NCI-H2081 treated with DMSO at 0.1 percent for 48 hours (cell line): ENCODE data around the gene CAPN9.
"Not testable (repeated sequence)": the region's sequence is repeated elsewhere in the genome, so short reads cannot be mapped to it uniquely, and the experiment has no call there.

Experiments
- DNase-seq: peaks from one replicate; lab custom pipeline; 2025; lab: John Stamatoyannopoulos, UW

The CAPN9 gene

DNA sequence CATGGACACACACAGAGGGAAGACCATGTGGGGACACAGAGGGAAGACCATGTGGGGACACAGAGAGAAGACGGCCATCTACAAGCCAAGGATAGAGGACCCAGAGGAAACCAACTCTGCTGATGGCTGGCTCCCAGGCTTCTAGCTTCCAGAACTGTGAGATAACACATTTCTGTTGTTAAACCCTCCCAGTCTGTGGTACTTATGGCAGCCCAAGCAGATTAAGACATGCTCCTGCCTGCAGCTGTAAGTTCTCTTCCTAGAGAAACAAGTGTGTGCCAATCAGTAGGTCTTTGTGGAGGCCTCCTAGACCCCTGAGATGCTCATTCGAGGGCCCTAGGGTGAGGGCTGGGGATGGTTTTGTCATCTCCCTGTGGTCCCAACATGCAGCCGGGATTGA lies 35.9 kb upstream of the CAPN9 start:
- DNase-seq: no peak

- DNase-seq: no peak
These were observed 34.7 kb upstream of the CAPN9 start for GRCh38 chr1:230712470-230712942.

GRCh38 chr1:230713138-230713537 lies 34.0 kb upstream of the CAPN9 start:
- no peak for DNase-seq

GRCh38 chr1:230713547-230713914 lies 33.7 kb upstream of the CAPN9 start:
- no peak for DNase-seq

GRCh38 chr1:230713915-230714764 lies 33.0 kb upstream of the CAPN9 start, which contains the start of gene AGT:
TSS of gene AGT (minus strand) at chr1:230714122. CDS start at chr1:230710823, 3,299 bp downstream.
- no peak for DNase-seq

DNA sequence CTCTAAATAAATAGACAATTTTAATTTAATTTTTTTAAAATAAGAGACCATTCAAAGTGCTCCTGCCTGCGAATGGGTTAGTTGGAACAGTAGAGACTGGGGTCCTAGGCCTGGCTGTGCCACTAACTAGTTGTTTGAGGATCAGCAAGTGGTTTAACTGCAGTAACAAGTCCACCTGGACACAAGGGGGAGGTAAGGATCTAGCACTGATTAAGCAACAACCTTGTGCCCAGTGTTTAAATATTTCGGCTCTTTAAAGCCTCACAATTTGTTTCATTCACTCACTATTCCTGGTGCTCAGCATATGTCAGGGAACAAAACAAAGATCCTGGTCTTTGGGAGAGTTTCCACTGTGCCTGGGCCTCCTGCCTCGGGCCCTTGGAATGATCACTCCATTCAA lies 31.7 kb upstream of the CAPN9 start:
- DNase-seq: no peak

DNA sequence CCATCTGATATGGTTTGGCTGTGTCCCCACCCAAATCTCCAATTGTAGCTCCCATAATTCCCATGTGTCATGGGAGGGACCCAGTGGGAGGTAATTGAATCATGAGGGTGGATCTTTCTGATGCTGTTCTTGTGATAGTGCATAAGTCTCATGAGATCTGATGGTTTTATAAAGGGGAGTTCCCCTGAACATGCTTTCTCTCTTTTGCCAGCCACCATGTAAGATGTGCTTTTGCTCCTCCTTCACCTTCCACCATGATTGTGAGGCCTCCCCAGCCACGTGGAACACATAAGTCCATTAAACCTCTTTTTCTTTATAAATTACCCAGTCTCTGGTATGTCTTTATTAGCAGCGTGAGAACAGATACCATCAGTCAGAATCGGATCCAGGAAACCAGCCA lies 30.7 kb upstream of the CAPN9 start:
- DNase-seq: not testable (repeated sequence)

DNA sequence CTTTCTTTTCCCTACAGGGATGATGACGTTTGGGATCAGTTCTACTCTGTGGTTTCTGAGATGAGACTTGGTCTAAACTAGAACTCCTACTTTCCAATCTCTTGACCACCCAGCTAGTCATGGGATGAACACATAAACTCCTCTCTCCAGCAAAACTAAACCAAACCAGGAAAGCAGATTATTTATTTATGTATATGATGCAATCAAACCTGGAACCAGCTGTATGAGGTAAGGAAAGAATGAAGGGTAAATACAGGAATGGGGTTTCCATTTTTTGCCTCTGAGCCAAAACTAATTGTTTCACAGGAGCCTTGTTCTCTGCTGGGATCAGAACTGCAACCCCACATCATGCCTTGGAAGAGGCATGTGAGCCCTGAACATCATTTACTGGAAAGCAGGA lies 29.9 kb upstream of the CAPN9 start:
- DNase-seq: no peak

DNA sequence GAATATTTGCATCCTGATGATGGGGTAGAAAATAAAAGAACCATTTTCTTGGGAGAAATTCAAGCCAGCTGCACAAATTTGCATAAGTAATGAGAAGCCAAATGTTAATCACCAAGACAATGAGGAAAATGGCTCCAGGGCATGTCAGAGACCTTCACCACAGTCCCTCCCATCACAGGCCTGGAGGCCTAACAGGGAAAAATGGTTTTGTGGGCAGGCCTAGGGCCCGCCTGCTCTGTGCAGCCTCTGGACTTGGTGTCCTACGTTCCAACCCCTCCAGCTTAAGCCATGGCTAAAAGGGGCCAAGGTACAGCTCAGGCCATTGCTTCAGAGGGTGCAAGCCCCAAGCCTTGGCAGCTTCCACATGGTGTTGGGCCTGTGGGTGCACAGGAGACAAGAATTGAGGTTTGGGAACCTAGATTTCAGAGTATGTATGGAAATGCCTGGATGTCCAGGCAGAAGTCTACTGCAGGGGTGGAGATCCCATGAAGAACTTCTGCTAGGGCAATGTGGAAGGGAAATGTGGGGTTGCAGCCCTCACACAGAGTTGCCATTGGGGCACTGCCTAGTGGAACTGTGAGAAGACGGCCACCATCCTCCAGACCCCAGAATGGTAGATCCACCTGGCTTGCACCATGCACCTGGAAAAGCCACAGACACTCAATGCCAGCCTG lies 25.2 kb upstream of the CAPN9 start:
- DNase-seq: not testable (repeated sequence)

DNA sequence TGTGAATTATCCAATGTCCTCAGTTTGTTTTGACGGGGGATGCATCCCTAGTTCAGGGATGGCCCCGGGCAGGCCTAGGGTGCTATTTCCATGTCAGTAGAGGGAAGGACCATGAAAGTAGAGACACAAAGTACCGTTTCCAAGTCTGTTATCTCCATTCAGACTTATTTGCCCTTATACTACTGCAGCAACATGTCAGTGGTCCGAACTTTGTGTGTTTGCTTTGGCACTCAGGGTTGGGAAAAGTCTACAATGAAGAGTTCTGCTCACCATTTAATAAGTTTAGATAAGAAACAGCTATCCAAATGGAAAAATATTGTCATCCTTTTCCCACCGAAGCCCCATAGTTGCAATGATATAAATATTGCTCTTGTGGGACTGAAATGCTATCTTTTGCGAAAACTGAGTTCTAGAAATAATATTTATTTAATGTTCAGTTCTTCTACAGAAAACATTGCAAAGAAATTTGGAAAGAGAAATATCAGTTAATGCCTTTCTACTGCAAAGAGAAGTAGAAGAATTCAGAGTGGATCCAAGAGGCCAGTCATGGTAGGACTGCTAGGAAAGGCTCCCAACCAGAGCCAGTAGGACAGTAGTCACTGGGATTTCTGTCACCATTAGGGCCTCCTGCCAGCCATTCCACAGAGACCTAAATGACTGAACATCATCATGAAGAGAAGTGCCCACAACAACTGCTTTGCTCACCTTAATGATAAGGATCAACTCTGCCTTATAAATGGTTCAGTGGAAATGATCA lies 21.8 kb upstream of the CAPN9 start:
- no peak for DNase-seq

DNA sequence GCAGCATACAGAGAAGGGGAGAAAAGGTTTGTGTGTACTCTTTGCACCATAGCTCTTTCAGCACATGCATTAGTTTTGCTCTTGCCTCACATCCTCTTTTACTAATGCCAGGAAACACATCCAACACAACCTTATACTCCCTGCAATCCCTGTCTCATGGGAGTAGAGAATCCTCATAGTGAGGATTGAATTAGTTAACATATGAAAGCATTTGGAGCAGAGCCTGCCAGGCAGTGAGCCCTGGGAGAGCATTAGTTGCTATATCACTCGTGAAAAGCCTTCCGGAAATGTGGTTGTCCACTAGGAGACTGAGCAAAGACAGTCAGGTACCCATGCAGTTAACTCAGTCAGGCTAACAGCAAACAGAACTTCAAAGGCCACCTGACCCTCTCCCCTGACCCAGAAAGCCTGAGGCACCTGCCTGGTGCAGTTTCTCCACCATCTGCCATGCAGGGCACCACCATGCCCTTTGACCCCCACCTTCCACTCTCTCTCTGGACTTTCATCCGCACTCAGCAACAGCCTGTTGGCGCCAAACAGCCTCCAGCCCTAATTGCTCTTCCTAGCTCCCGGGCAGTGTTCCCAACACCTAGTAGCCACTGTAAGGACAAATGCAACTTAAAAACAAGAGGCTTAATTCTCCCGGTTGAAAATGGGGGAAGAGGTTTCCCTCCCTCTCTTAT lies 18.3 kb upstream of the CAPN9 start:
- DNase-seq: no peak

DNA sequence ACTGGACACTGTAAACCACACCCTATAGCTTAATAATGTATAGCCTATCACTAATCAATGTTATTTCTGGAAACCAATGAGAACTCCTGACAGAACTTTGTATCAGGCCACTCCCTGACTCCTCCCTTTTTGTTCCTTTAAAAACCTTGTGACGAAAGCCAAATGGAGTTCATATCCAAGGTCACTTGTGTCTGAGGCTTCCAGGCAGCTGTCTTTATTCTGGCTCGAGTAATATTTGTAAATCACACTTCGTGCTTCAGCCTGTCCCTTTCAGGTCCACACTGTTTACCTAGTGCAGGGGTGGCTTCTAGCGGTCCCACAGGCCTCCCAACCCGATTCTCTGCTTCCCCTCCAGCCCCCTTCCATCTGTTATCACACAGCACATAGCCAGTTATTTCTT lies 16.2 kb upstream of the CAPN9 start:
- no peak for DNase-seq

DNA sequence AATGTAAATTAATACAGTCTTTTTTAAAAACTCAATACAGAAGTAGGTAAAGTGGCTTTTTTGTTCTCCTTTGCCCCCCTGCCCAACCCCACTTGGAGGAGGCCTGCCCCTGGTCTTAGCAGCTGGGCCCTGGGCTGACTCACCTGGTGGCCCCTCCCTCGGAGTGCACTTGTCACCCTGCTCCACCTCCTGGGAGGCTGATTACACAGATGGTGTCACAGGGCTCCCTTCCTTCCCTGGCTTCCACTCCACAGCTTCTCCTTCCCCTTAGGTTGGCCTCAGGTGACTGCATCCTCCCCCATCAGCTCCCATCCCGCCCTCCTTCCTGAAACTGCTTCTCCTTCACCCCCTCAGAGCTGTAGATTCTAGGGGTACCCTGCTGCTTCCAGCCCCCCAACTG lies 11.7 kb upstream of the CAPN9 start:
- DNase-seq: no peak

- no peak for DNase-seq
These were observed 9.4 kb upstream of the CAPN9 start for GRCh38 chr1:230737622-230738262.

DNA sequence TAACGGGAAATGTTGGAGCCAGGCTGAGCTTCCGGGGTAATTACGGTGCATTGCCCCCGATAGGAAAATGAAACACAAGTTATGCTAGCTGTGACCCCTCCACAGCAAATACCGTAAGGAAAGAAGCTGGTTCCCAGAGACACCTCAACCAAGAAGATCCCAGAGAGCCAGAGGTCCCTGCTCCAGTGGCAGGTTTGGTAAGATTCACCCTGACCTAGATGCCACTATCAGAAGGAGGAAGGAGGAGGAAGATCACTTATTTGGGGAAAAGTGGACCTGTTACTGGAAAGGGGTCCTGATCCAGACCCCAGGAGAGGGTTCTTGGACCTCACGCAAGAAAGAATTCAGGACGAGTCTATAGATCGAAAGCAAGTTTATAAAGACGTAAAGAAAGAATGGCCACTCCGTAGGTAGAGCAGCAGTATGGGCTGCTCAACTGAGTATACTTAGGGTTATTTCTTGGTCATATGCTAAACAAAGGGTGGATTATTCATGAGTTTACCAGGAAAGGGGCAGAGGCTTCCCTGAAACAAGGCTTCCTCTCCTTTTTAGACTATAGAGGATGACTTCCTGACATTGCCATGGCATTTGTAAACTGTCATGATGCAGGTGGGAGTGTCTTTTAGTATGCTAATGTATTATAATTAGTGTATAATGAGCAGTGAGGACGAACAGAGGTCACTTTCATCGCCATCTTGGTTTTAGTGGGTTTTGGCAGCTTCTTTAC lies 7.5 kb upstream of the CAPN9 start:
- DNase-seq: no peak

GRCh38 chr1:230743899-230744298 lies 3.3 kb upstream of the CAPN9 start:
- DNase-seq: no peak

- no peak for DNase-seq
These were observed 2.8 kb upstream of the CAPN9 start for GRCh38 chr1:230744382-230744781.

- no peak for DNase-seq
These were observed 2.1 kb upstream of the CAPN9 start for GRCh38 chr1:230745071-230745470.

DNA sequence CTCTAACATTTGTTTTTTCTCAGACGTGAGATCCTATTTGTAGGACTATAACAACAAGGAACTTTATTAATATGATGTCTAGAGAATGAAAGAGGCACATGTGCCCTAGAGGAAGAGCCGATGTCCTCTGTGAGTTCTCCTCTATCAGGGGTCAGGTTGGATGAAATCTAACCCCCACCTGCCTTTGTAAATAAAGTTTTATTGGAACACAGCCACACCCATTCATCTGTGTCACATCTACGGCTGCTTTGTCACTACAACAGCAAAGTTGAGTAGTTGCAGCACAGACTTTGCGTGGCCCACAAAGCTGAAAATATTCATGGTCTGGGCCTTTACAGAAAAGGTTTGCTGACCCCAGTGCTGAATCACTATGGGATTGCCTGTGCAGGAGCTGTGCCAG lies 571 bp upstream of the CAPN9 start:
- DNase-seq: no peak

- DNase-seq: no peak
These were observed 957 bp downstream of the CAPN9 start for GRCh38 chr1:230747890-230748800.
